GM12892 (cell line): Measurements from ENCODE around the gene QRFP.

Experiments
- POLR2A ChIP-seq: IDR thresholded peaks from 2 replicates; pipeline ENCODE4 v1.6.1; 2011; ENCODE audit warnings: low read depth, low read length, control low read depth
- POLR2AphosphoS5 ChIP-seq: IDR thresholded peaks from 2 replicates; pipeline ENCODE4 v1.6.1; 2011; ENCODE audit warnings: low read depth, low read length, control low read depth
- TAF1 ChIP-seq: IDR thresholded peaks from 2 replicates; pipeline ENCODE4 v1.6.1; 2011; ENCODE audit warnings: low read depth, mild to moderate bottlenecking, control low read depth, low read length, borderline replicate concordance

- TF ChIP-seq POLR2A (no peak), POLR2AphosphoS5 (no peak), TAF1 (no peak)
Measured at GRCh38 chr9:130922893-130923610, 26.4 kb upstream of the QRFP start.
